NCI-H146 treated with DMSO at 0.1 percent for 48 hours (cell line): ENCODE measurements around the gene CNKSR3.
A peak's percentile ranks its signal among the peaks of the same experiment; 100 is the strongest.
"Not testable (repeated sequence)": the region's sequence is repeated elsewhere in the genome, so short reads cannot be mapped to it uniquely, and the experiment has no call there.

ENCODE experiments used
- DNase-seq: peaks from one replicate; lab custom pipeline; 2025; ENCODE audit not compliant: unreplicated experiment; lab: John Stamatoyannopoulos, UW

CNKSR3 gene

GRCh38 chr6:154510144-154510905, at the start of gene CNKSR3:
Gene CNKSR3, minus strand, starts transcription at chr6:154510685. Its CDS starts 571 bp downstream, at chr6:154510114.
- DNase-seq, result peak; percentile 97

GRCh38 chr6:154558984-154559383, 48.5 kb upstream of the CNKSR3 start:
- no peak for DNase-seq

GRCh38 chr6:154558513-154558912, 48.0 kb upstream of the CNKSR3 start:
- DNase-seq, result no peak

- DNase-seq, result no peak
Observed at GRCh38 chr6:154555073-154555677, 44.7 kb upstream of the CNKSR3 start.

- no peak for DNase-seq
Observed at GRCh38 chr6:154554491-154554890, 44.0 kb upstream of the CNKSR3 start.

- DNase-seq, result no peak
Observed at GRCh38 chr6:154550779-154551178, 40.3 kb upstream of the CNKSR3 start.

- DNase-seq, result no peak
Observed at GRCh38 chr6:154549179-154549578, 38.7 kb upstream of the CNKSR3 start.

GRCh38 chr6:154548130-154548830, 37.8 kb upstream of the CNKSR3 start:
- no peak for DNase-seq

- no peak for DNase-seq
Observed at GRCh38 chr6:154543628-154544027, 33.1 kb upstream of the CNKSR3 start.

- DNase-seq, result peak; percentile 52
Observed at GRCh38 chr6:154542747-154543146, 32.3 kb upstream of the CNKSR3 start.

GRCh38 chr6:154541837-154542236, 31.4 kb upstream of the CNKSR3 start:
- DNase-seq, result not testable (repeated sequence)

GRCh38 chr6:154539593-154540269, 29.2 kb upstream of the CNKSR3 start:
- no peak for DNase-seq

GRCh38 chr6:154538640-154539191, 28.2 kb upstream of the CNKSR3 start:
- no peak for DNase-seq

- peak; percentile 33 for DNase-seq
Observed at GRCh38 chr6:154537511-154538325, 27.2 kb upstream of the CNKSR3 start.

- no peak for DNase-seq
Observed at GRCh38 chr6:154536999-154537398, 26.5 kb upstream of the CNKSR3 start.

GRCh38 chr6:154536255-154536654, 25.8 kb upstream of the CNKSR3 start:
- DNase-seq, result no peak

GRCh38 chr6:154535851-154536250, 25.4 kb upstream of the CNKSR3 start:
- DNase-seq, result no peak

GRCh38 chr6:154535147-154535546, 24.7 kb upstream of the CNKSR3 start:
- no peak for DNase-seq

GRCh38 chr6:154534531-154534930, 24.0 kb upstream of the CNKSR3 start:
- DNase-seq, result no peak

GRCh38 chr6:154532426-154532825, 21.9 kb upstream of the CNKSR3 start:
- no peak for DNase-seq
